GM23338 (cell line): ENCODE results near the gene FUT3. TPM values are rescaled to one million over a fixed set of nuclear protein-coding genes. Genes with fewer than 3 reads are reported as not detected.

Source experiments
- ATAC-seq: fragments of 200-7000 bp; cut with Tn5 transposase; 3 replicates; pipeline ENCODE4 v1.9.1; 2020
- DNase-seq: peaks from one replicate; pipeline ENCODE4 v3.0.0-alpha.2; 2015; ENCODE audit warnings: low spot score
- H2AFZ ChIP-seq: fragments of 200-600 bp; sonication (generic); 2 replicates; pipeline ENCODE4 v1.8.0; 2016; ENCODE audit warnings: antibody characterized with exemption, mild to moderate bottlenecking, moderate library complexity
- H3F3A ChIP-seq: fragments of 200-600 bp; sonication (generic); replicated peaks from 2 replicates; pipeline ENCODE4 v1.8.0; 2017; ENCODE audit warnings: antibody characterized with exemption, mixed run types, low read depth
- H3K27ac ChIP-seq: fragments of 200-600 bp; sonication (generic); 2 replicates; pipeline ENCODE4 v1.6.1; 2016; ENCODE audit warnings: low read depth
- H3K27me3 ChIP-seq: fragments of 200-600 bp; sonication (generic); 2 replicates; pipeline ENCODE4 v1.8.0; 2016; ENCODE audit warnings: mild to moderate bottlenecking, mixed run types, moderate library complexity; ENCODE audit not compliant: insufficient read depth
- H3K36me3 ChIP-seq: fragments of 200-600 bp; sonication (generic); 2 replicates; pipeline ENCODE4 v1.8.0; 2016; ENCODE audit warnings: mild to moderate bottlenecking; ENCODE audit not compliant: insufficient read depth
- H3K4me1 ChIP-seq: fragments of 200-600 bp; sonication (generic); 2 replicates; pipeline ENCODE4 v1.8.0; 2016; ENCODE audit warnings: mild to moderate bottlenecking, moderate library complexity; ENCODE audit not compliant: insufficient read depth
- H3K4me2 ChIP-seq: fragments of 200-600 bp; sonication (generic); 2 replicates; pipeline ENCODE4 v1.7.1; 2017; ENCODE audit warnings: mixed run types
- H3K4me3 ChIP-seq: fragments of 200-600 bp; sonication (generic); 2 replicates; pipeline ENCODE4 v1.6.1; 2016; ENCODE audit warnings: mixed run types
- H3K79me2 ChIP-seq: fragments of 200-600 bp; sonication (generic); replicated peaks from 2 replicates; pipeline ENCODE4 v1.8.0; 2017; ENCODE audit warnings: mild to moderate bottlenecking; ENCODE audit not compliant: insufficient read depth
- H3K9me2 ChIP-seq: fragments of 200-600 bp; sonication (generic); 2 replicates; pipeline ENCODE4 v1.8.0; 2017; ENCODE audit not compliant: insufficient read depth
- H4K20me1 ChIP-seq: fragments of 200-600 bp; sonication (generic); replicated peaks from 2 replicates; pipeline ENCODE4 v1.8.0; 2017; ENCODE audit warnings: mild to moderate bottlenecking; ENCODE audit not compliant: insufficient read depth
- H3K27ac Mint-ChIP-seq: 2 replicates; pipeline ENCODE4 v1.8.0; 2020; ENCODE audit warnings: inconsistent platforms, mild to moderate bottlenecking, moderate library complexity, mixed read lengths
- H3K27me3 Mint-ChIP-seq: 3 replicates; pipeline ENCODE4 v1.8.0; 2022; ENCODE audit warnings: low read depth, mild to moderate bottlenecking, moderate library complexity, mixed read lengths, inconsistent platforms; ENCODE audit not compliant: insufficient read depth, poor library complexity
- H3K36me3 Mint-ChIP-seq: 3 replicates; pipeline ENCODE4 v1.8.0; 2021; ENCODE audit warnings: low read depth, mild to moderate bottlenecking, inconsistent platforms, moderate library complexity, mixed read lengths
- H3K4me1 Mint-ChIP-seq: 3 replicates; pipeline ENCODE4 v1.8.0; 2020; ENCODE audit warnings: mild to moderate bottlenecking, inconsistent platforms, mixed read lengths
- H3K4me3 Mint-ChIP-seq: 3 replicates; pipeline ENCODE4 v1.8.0; 2021; ENCODE audit warnings: moderate library complexity, mild to moderate bottlenecking, inconsistent platforms, mixed read lengths
- H3K9me3 Mint-ChIP-seq: 3 replicates; pipeline ENCODE4 v1.8.0; 2020; ENCODE audit warnings: moderate library complexity, mild to moderate bottlenecking, inconsistent platforms, mixed read lengths
- CREB1 ChIP-seq: fragments of 250-450 bp; sonication (Bioruptor Pico); IDR thresholded peaks from 2 replicates; pipeline ENCODE4 v1.5.0; 2020; ENCODE audit warnings: low read depth, mild to moderate bottlenecking, moderate library complexity
- ETS1 ChIP-seq: IDR thresholded peaks from 2 replicates; pipeline ENCODE4 v1.6.1; 2016; ENCODE audit warnings: antibody characterized with exemption
- EZH2 ChIP-seq: fragments of 200-600 bp; sonication (generic); IDR thresholded peaks from one replicate; pipeline ENCODE4 v1.8.0; 2017; ENCODE audit warnings: antibody characterized with exemption, mild to moderate bottlenecking, low read depth; ENCODE audit not compliant: unreplicated experiment
- JUNB ChIP-seq: IDR thresholded peaks from one replicate; pipeline ENCODE4 v1.6.1; 2016; ENCODE audit warnings: antibody characterized with exemption; ENCODE audit not compliant: unreplicated experiment
- NANOG ChIP-seq: IDR thresholded peaks from 2 replicates; pipeline ENCODE4 v1.6.1; 2016; ENCODE audit warnings: antibody characterized with exemption, borderline replicate concordance
- POLR2AphosphoS5 ChIP-seq: IDR thresholded peaks from 2 replicates; pipeline ENCODE4 v1.6.1; 2016; ENCODE audit warnings: antibody characterized with exemption, low read depth
- STAT1 ChIP-seq: IDR thresholded peaks from one replicate; pipeline ENCODE4 v1.6.1; 2016; ENCODE audit warnings: antibody characterized with exemption; ENCODE audit not compliant: unreplicated experiment
- ZNF114 ChIP-seq: fragments of 250-450 bp; sonication (Bioruptor Pico); IDR thresholded peaks from 2 replicates; pipeline ENCODE4 v1.5.0; 2020; ENCODE audit warnings: mild to moderate bottlenecking, moderate library complexity
- ZNF462 ChIP-seq: fragments of 250-450 bp; sonication (Bioruptor Pico); IDR thresholded peaks from 2 replicates; pipeline ENCODE4 v1.5.0; 2020; ENCODE audit warnings: mild to moderate bottlenecking, moderate library complexity
- polyA plus RNA-seq: library from polyadenylated mRNA; unstranded; fragments of >200 nt; fragmentation: Nextera tagmentation; extraction: Ambion mirVana; gene quantifications from 2 replicates; pipeline ENCODE4 v1.2.1, GENCODE V29; 2016
- total RNA-seq: library from RNA; depleted of rRNA; stranded (reverse); fragments of >200 nt; shearing (Covaris generic); gene quantifications from 2 replicates; pipeline ENCODE4 v1.2.3, GENCODE V29; 2014
- TF ChIP-seq, protein P1 (sequence below), 2 experiments: fragments of 200-600 bp in 1 of 2; sonication (generic) in 1 of 2; conservative IDR thresholded peaks; 2 replicates each; pipeline versions ENCODE4 v1.5.1 to v1.6.1; 2016 to 2017; ENCODE audit warnings: antibody characterized with exemption in 2 of 2, low read depth in 2 of 2, mild to moderate bottlenecking in 2 of 2, moderate library complexity in 1 of 2
- TF ChIP-seq, protein P2 (sequence below): IDR thresholded peaks from one replicate; pipeline ENCODE4 v1.6.1; 2018; ENCODE audit warnings: antibody characterized with exemption; ENCODE audit not compliant: unreplicated experiment

FUT3 gene
- total and polyA plus RNA-seq, 2 experiments from 2014 or later: 0.45 TPM; not detected in 1

DNA sequence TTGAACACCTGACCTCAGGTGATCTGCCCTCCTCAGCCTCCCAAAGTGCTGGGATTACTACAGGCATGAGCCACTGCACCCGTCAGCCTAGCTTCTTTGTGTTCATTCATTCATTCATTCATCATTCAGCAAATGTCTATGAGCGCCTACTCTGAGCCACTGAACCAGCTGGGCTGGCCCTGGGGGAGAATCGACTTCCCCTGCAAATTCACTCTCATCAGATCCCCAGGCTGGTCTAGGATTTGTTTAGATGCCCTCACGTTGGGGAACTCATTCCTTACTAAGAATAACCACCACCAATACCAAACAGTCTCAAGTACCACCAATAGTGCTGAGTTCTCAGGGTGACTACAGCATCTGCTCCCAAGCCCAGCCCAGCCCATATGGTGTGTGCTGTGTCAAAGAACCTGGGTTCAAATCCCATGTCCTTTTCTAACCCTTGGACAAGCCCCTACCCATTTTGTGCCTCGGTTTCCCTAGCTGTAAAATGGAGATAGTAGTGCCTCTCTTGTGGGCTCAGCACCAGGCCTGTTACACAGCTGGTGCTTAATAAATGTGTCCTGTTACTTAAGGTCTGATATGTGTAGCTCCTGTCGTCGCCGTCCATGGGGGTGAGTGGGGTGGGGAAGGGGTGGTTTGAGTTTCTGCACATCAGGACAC, 29.6 kb downstream of the FUT3 start:
- H3K27me3 Mint-ChIP-seq: peaks cover 11% of the 10 kb centered on the region
- Histone ChIP-seq H3K79me2 (no peaks in the 10 kb centered on the region), H3F3A (no peaks in the 10 kb centered on the region), H3K36me3 (no peaks in the 10 kb centered on the region), H3K4me1 (no peaks in the 10 kb centered on the region), H4K20me1 (no peaks in the 10 kb centered on the region; the same call in 1 of the 2 replicates), H3K4me3 (no peak overlapping the region), H3K27me3 (no peaks in the 10 kb centered on the region), H3K4me2 (no peak overlapping the region), H3K27ac (no peak overlapping the region), H3K9me2 (no peaks in the 10 kb centered on the region), H2AFZ (no peak overlapping the region)
- no peak overlapping the region for H3K27ac Mint-ChIP-seq
- ATAC-seq (no peak), DNase-seq (no peak)
- no peaks in the 10 kb centered on the region for H3K36me3 Mint-ChIP-seq
- no peak overlapping the region for H3K4me3 Mint-ChIP-seq
- TF ChIP-seq EZH2 (no peak), CREB1 (no peak), POLR2AphosphoS5 (no peak), ZNF462 (no peak), ETS1 (no peak), ZNF114 (CRISPR knock-in tag) (no peak), NANOG (no peak), STAT1 (no peak), JUNB (no peak)
- TF ChIP-seq, protein P1, sequence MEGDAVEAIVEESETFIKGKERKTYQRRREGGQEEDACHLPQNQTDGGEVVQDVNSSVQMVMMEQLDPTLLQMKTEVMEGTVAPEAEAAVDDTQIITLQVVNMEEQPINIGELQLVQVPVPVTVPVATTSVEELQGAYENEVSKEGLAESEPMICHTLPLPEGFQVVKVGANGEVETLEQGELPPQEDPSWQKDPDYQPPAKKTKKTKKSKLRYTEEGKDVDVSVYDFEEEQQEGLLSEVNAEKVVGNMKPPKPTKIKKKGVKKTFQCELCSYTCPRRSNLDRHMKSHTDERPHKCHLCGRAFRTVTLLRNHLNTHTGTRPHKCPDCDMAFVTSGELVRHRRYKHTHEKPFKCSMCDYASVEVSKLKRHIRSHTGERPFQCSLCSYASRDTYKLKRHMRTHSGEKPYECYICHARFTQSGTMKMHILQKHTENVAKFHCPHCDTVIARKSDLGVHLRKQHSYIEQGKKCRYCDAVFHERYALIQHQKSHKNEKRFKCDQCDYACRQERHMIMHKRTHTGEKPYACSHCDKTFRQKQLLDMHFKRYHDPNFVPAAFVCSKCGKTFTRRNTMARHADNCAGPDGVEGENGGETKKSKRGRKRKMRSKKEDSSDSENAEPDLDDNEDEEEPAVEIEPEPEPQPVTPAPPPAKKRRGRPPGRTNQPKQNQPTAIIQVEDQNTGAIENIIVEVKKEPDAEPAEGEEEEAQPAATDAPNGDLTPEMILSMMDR (conservative IDR thresholded peaks at IDR 0.05; ENCODE audit: low read depth in 2 of 2): no peak
- TF ChIP-seq, protein P2, sequence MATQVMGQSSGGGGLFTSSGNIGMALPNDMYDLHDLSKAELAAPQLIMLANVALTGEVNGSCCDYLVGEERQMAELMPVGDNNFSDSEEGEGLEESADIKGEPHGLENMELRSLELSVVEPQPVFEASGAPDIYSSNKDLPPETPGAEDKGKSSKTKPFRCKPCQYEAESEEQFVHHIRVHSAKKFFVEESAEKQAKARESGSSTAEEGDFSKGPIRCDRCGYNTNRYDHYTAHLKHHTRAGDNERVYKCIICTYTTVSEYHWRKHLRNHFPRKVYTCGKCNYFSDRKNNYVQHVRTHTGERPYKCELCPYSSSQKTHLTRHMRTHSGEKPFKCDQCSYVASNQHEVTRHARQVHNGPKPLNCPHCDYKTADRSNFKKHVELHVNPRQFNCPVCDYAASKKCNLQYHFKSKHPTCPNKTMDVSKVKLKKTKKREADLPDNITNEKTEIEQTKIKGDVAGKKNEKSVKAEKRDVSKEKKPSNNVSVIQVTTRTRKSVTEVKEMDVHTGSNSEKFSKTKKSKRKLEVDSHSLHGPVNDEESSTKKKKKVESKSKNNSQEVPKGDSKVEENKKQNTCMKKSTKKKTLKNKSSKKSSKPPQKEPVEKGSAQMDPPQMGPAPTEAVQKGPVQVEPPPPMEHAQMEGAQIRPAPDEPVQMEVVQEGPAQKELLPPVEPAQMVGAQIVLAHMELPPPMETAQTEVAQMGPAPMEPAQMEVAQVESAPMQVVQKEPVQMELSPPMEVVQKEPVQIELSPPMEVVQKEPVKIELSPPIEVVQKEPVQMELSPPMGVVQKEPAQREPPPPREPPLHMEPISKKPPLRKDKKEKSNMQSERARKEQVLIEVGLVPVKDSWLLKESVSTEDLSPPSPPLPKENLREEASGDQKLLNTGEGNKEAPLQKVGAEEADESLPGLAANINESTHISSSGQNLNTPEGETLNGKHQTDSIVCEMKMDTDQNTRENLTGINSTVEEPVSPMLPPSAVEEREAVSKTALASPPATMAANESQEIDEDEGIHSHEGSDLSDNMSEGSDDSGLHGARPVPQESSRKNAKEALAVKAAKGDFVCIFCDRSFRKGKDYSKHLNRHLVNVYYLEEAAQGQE: no peak
- no peaks in the 10 kb centered on the region; the same call in 2 of the 3 replicates for H3K9me3 Mint-ChIP-seq
- H3K4me1 Mint-ChIP-seq: peaks cover 4% of the 10 kb centered on the region; the same call in 2 of the 3 replicates
